Astrocyte of the spinal cord (primary cell): ENCODE results near the gene SGMS2.

Experiments
- DNase-seq: peaks from one replicate; pipeline ENCODE4 v3.0.0; 2011; ENCODE audit warnings: low read depth, low spot score
- H3K4me3 ChIP-seq: 2 replicates; pipeline ENCODE4 v1.5.1; 2011; ENCODE audit warnings: low read depth, mild to moderate bottlenecking, low read length, moderate library complexity
- CTCF ChIP-seq: IDR thresholded peaks from 2 replicates; pipeline ENCODE4 v1.5.1; 2012; ENCODE audit warnings: low read depth, mild to moderate bottlenecking, low read length, inconsistent platforms
- in situ Hi-C: cut with HindIII; loops from 2 replicates; pipeline ENCODE4 v1.10.0; 2017; ENCODE audit warnings: low sequenced_read_pairs

Gene SGMS2

GRCh38 chr4:107837317-107837716, 12.6 kb downstream of the SGMS2 start:
- H3K4me3 ChIP-seq: no peak overlapping the region
- in situ Hi-C loops: no loop called here
- no peak for DNase-seq
- TF ChIP-seq CTCF: no peak

GRCh38 chr4:107837776-107838618, 13.3 kb downstream of the SGMS2 start:
- no peak for TF ChIP-seq CTCF
- H3K4me3 ChIP-seq: no peak overlapping the region
- in situ Hi-C loops: no loop called here
- DNase-seq: no peak

- no peak overlapping the region for H3K4me3 ChIP-seq
- DNase-seq: no peak
- TF ChIP-seq CTCF: no peak
- in situ Hi-C loops: no loop called here
These were observed 14.3 kb downstream of the SGMS2 start for GRCh38 chr4:107838861-107839565.

GRCh38 chr4:107843391-107843790, 18.7 kb downstream of the SGMS2 start:
- in situ Hi-C loops: no loop called here
- H3K4me3 ChIP-seq: no peak overlapping the region
- no peak for TF ChIP-seq CTCF
- DNase-seq: no peak

GRCh38 chr4:107845681-107846080, 20.9 kb downstream of the SGMS2 start:
- in situ Hi-C loops: no loop called here
- peak; percentile 33 for DNase-seq
- H3K4me3 ChIP-seq: no peak overlapping the region
- no peak for TF ChIP-seq CTCF

GRCh38 chr4:107850438-107850837, 25.7 kb downstream of the SGMS2 start:
- no peak for DNase-seq
- in situ Hi-C loops: no loop called here
- H3K4me3 ChIP-seq: no peak overlapping the region
- no peak for TF ChIP-seq CTCF
